ENCODE results near the gene ZFYVE16. TPM values are rescaled to one million over a fixed set of nuclear protein-coding genes. Genes with fewer than 3 reads are reported as not detected.

ZFYVE16 gene
- total and polyA plus RNA-seq, 4 donors = 6.0 to 26.3 (median 11.6) TPM

DNA sequence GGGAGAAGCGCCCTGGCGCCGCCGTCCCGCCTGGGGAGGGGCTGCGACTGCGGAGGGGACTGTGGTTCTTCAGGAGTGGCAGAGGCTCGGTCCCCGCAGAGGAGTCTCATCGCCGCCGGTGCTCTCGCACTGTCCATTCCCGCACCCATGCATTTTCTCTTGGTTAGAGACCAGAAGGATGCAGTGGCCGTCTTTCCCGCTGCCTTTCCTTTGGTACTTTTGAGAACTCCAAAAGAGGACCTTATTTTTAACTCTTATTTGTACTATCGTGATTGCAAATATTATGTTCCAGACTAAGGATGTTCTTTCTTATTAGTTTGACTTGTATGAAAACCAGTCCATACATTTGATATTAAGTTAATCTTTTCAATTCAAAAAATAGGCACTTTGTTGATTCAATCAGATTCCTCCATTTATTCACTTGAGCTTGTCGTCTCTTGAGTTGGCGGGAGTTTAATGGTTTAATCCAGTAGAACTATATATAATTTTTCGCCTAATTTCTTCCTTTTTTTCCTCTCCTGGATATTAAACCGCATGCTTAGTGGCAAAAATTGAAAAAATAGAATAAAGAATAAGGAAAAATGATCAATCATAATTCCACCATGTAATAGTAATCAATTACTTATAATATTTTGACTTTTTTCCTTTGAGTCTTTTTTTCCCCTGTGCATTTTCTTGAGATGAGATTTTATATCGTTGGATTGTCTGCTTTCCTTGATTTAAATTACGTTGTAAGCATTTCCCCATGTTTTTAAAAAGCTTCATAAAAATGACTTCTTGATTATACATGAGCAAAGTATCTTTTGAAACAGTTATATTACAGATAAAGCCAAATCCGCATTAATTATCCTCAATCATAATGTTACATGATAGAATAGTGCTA lies 861 bp downstream of the ZFYVE16 start:
- H3K4me1 ChIP-seq (ENCODE audit: control insufficient read depth in 4 of 4, insufficient read depth in 4 of 4, low read length in 3 of 4) = peaks cover 2 to 30% (median 16%) of the 10 kb centered on the region in 4 donors
- no peak for TF ChIP-seq SP1 (IDR thresholded peaks at IDR 0.05)
- WGBS = 9% methylated on average over 24 of the region's 24 CpGs
- peaks cover 0 to 2% (median 0%) of the 10 kb centered on the region in 4 donors for H3K36me3 ChIP-seq (ENCODE audit: control insufficient read depth in 4 of 4, insufficient read depth in 3 of 4, low read depth in 1 of 4, low read length in 3 of 4)
- peak overlapping the region; percentile 87 to 92 for H3K27ac ChIP-seq (ENCODE audit: low read depth in 1 of 2, low read length in 2 of 2)
- no peak for DNase-seq (ENCODE audit: low spot score)
- H3K9ac ChIP-seq (ENCODE audit: low read depth in 1 of 2, low read length in 2 of 2) = peak overlapping the region; percentile 70 to 86
- peak overlapping the region; percentile 91 to 98 (median 92) for H3K4me3 ChIP-seq (ENCODE audit: low read depth in 1 of 3, low read length in 3 of 3)
- H3K9me3 ChIP-seq (ENCODE audit: control insufficient read depth in 4 of 4, low read length in 3 of 4) = no peaks in the 10 kb centered on the region
- H3K27me3 ChIP-seq (ENCODE audit: control insufficient read depth in 4 of 4, insufficient read depth in 4 of 4, low read length in 3 of 4) = no peaks in the 10 kb centered on the region

DNA sequence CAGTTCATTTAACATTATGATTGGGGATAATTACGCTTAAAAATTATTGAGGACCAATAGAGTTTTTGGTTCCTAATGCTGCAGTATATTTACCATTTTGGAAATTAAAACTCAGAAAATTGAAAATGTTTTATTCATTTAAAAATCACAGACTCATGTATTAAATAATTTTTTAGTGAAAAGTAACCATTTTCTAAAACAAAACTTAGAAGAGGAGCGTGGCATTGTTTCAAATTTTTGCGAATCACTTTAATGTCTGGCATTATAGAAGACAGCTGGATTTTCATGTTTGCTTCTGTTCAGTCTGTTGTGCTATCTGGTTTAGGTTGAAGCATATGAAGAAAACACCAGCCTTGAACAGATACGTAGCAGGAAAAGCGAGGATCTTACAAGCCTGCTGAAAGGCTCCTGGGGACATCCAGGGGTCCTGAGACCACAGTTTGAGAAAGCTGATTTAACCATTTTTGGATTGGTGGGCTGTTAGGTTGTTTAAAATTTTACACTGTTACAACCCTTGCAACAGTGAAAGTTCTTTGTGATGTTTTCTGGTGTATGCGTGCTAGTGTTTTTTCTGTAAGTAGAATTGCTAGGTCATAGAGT lies 1.6 kb downstream of the ZFYVE16 start:
- H3K27me3 ChIP-seq (ENCODE audit: control insufficient read depth in 4 of 4, insufficient read depth in 4 of 4, low read length in 3 of 4) = no peaks in the 10 kb centered on the region
- H3K9me3 ChIP-seq (ENCODE audit: control insufficient read depth in 4 of 4, low read length in 3 of 4) = no peaks in the 10 kb centered on the region
- WGBS = 69% methylated on average over 6 of the region's 6 CpGs

DNA sequence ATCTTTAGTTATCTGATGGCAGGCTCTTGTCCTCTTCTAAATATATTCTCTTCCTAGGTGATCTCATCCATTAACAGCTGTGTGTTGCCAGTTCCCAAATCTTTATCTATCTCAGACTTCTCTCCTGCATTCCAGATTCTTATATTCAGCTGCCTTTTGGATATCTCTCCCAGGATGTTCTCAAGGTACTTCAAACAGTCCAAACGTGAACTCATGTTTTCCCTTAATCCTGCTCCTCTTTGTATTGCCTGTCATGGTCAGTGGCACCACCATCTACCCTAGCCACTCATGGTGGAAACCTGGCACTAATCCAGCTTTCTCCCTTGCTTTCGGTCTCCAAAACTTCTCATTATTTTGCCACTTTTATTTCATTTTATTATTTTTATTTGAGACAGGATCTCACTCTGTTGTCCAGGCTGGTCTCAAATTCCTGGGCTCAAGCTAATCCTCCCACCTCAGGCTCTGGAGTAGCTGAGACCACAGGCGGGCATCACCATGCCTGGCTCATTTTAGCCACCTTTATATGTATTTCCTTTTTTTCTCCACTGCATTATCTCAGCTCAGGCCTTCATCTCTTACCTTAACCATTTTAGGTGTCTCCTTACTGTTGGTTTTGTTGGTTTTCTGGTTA lies 3.8 kb downstream of the ZFYVE16 start:
- H3K27ac ChIP-seq (ENCODE audit: low read depth in 1 of 2, low read length in 2 of 2) = no peak overlapping the region
- H3K36me3 ChIP-seq (ENCODE audit: control insufficient read depth in 4 of 4, insufficient read depth in 3 of 4, low read depth in 1 of 4, low read length in 3 of 4) = peaks cover 0 to 2% (median 0%) of the 10 kb centered on the region in 4 donors
- TF ChIP-seq HNF4A (conservative IDR thresholded peaks at IDR 0.05) = no peak
- TF ChIP-seq NR2F2 (IDR thresholded peaks at IDR 0.05) = no peak
- TF ChIP-seq, protein P1, sequence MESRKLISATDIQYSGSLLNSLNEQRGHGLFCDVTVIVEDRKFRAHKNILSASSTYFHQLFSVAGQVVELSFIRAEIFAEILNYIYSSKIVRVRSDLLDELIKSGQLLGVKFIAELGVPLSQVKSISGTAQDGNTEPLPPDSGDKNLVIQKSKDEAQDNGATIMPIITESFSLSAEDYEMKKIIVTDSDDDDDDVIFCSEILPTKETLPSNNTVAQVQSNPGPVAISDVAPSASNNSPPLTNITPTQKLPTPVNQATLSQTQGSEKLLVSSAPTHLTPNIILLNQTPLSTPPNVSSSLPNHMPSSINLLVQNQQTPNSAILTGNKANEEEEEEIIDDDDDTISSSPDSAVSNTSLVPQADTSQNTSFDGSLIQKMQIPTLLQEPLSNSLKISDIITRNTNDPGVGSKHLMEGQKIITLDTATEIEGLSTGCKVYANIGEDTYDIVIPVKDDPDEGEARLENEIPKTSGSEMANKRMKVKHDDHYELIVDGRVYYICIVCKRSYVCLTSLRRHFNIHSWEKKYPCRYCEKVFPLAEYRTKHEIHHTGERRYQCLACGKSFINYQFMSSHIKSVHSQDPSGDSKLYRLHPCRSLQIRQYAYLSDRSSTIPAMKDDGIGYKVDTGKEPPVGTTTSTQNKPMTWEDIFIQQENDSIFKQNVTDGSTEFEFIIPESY (IDR thresholded peaks at IDR 0.05) = no peak
- TF ChIP-seq RXRA (IDR thresholded peaks at IDR 0.05) = no peak
- TF ChIP-seq, protein P2, sequence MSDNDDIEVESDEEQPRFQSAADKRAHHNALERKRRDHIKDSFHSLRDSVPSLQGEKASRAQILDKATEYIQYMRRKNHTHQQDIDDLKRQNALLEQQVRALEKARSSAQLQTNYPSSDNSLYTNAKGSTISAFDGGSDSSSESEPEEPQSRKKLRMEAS (IDR thresholded peaks at IDR 0.05) = no peak
- no peak for TF ChIP-seq JUND (IDR thresholded peaks at IDR 0.05)
- no peak for TF ChIP-seq SP1 (IDR thresholded peaks at IDR 0.05)
- TF ChIP-seq EGR1 (IDR thresholded peaks at IDR 0.05; ENCODE audit: low read depth in 2 of 2) = no peak
- no peak overlapping the region for H3K4me3 ChIP-seq (ENCODE audit: low read depth in 1 of 3, low read length in 3 of 3)
- H3K9me3 ChIP-seq (ENCODE audit: control insufficient read depth in 4 of 4, low read length in 3 of 4) = no peaks in the 10 kb centered on the region
- 83% methylated on average over 3 of the region's 3 CpGs for WGBS
- H3K27me3 ChIP-seq (ENCODE audit: control insufficient read depth in 4 of 4, insufficient read depth in 4 of 4, low read length in 3 of 4) = no peaks in the 10 kb centered on the region
- DNase-seq (ENCODE audit: low spot score) = no peak
- peaks cover 0 to 24% (median 8%) of the 10 kb centered on the region in 4 donors for H3K4me1 ChIP-seq (ENCODE audit: control insufficient read depth in 4 of 4, insufficient read depth in 4 of 4, low read length in 3 of 4)
- no peak overlapping the region for H3K9ac ChIP-seq (ENCODE audit: low read depth in 1 of 2, low read length in 2 of 2)

More for the DNA sequence above, 1.6 kb downstream of the ZFYVE16 start:
- peaks cover 0 to 2% (median 0%) of the 10 kb centered on the region in 4 donors for H3K36me3 ChIP-seq (ENCODE audit: control insufficient read depth in 4 of 4, insufficient read depth in 3 of 4, low read depth in 1 of 4, low read length in 3 of 4)
- H3K4me1 ChIP-seq (ENCODE audit: control insufficient read depth in 4 of 4, insufficient read depth in 4 of 4, low read length in 3 of 4) = peaks cover 2 to 26% (median 10%) of the 10 kb centered on the region in 4 donors
- TF ChIP-seq NR2F2 (IDR thresholded peaks at IDR 0.05) (no peak), HNF4G (IDR thresholded peaks at IDR 0.05) (no peak), FOXA1 (IDR thresholded peaks at IDR 0.05) (no peak), YY1 (IDR thresholded peaks at IDR 0.05) (no peak), JUND (IDR thresholded peaks at IDR 0.05) (no peak), FOXA2 (IDR thresholded peaks at IDR 0.05) (no peak), HNF4A (conservative IDR thresholded peaks at IDR 0.05) (no peak), TAF1 (conservative IDR thresholded peaks at IDR 0.05) (no peak)
- TF ChIP-seq, protein P3, sequence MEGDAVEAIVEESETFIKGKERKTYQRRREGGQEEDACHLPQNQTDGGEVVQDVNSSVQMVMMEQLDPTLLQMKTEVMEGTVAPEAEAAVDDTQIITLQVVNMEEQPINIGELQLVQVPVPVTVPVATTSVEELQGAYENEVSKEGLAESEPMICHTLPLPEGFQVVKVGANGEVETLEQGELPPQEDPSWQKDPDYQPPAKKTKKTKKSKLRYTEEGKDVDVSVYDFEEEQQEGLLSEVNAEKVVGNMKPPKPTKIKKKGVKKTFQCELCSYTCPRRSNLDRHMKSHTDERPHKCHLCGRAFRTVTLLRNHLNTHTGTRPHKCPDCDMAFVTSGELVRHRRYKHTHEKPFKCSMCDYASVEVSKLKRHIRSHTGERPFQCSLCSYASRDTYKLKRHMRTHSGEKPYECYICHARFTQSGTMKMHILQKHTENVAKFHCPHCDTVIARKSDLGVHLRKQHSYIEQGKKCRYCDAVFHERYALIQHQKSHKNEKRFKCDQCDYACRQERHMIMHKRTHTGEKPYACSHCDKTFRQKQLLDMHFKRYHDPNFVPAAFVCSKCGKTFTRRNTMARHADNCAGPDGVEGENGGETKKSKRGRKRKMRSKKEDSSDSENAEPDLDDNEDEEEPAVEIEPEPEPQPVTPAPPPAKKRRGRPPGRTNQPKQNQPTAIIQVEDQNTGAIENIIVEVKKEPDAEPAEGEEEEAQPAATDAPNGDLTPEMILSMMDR (IDR thresholded peaks at IDR 0.05; ENCODE audit: low read depth, low read length, missing input control) = no peak
- TF ChIP-seq, protein P4, sequence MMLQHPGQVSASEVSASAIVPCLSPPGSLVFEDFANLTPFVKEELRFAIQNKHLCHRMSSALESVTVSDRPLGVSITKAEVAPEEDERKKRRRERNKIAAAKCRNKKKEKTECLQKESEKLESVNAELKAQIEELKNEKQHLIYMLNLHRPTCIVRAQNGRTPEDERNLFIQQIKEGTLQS (IDR thresholded peaks at IDR 0.05) = no peak
- peak overlapping the region in 1 of 3 donors; percentile 6 for H3K4me3 ChIP-seq (ENCODE audit: low read depth in 1 of 3, low read length in 3 of 3)
- H3K9ac ChIP-seq (ENCODE audit: low read depth in 1 of 2, low read length in 2 of 2) = peak overlapping the region; percentile 34 to 43
- no peak overlapping the region for H3K27ac ChIP-seq (ENCODE audit: low read depth in 1 of 2, low read length in 2 of 2)
- no peak for DNase-seq (ENCODE audit: low spot score)

Measured in liver (tissue), 9 donors.